NCI-H187 (cell line): ENCODE data around the gene SLC2A1.

Experiments
- DNase-seq, 2 experiments: peaks; one replicate each; lab custom pipeline; 2025; lab: John Stamatoyannopoulos, UW

Gene SLC2A1

GRCh38 chr1:42941640-42942330 is 16.9 kb downstream of the SLC2A1 start:
- peak in 1 of 2 experiments; percentile 32 for DNase-seq

GRCh38 chr1:42940851-42941639 is 17.6 kb downstream of the SLC2A1 start:
- no peak for DNase-seq

- DNase-seq: no peak
Observed at GRCh38 chr1:42938645-42939615, 19.7 kb downstream of the SLC2A1 start.

- DNase-seq: no peak
Observed at GRCh38 chr1:42937836-42938644, 20.6 kb downstream of the SLC2A1 start.

- no peak for DNase-seq
Observed at GRCh38 chr1:42937141-42937696, 21.4 kb downstream of the SLC2A1 start.

- no peak for DNase-seq
Observed at GRCh38 chr1:42936309-42937078, 22.2 kb downstream of the SLC2A1 start.

- no peak for DNase-seq
Observed at GRCh38 chr1:42935971-42936308, 22.7 kb downstream of the SLC2A1 start.

- DNase-seq: no peak
Observed at GRCh38 chr1:42935313-42935895, 23.3 kb downstream of the SLC2A1 start.

- no peak for DNase-seq
Observed at GRCh38 chr1:42934541-42935312, 23.9 kb downstream of the SLC2A1 start.

- DNase-seq: no peak
Observed at GRCh38 chr1:42933610-42934491, 24.8 kb downstream of the SLC2A1 start.

GRCh38 chr1:42933060-42933586 is 25.5 kb downstream of the SLC2A1 start:
- DNase-seq: no peak

GRCh38 chr1:42932442-42932941 is 26.2 kb downstream of the SLC2A1 start:
- DNase-seq: no peak

GRCh38 chr1:42931911-42932422 is 26.7 kb downstream of the SLC2A1 start:
- no peak for DNase-seq

- DNase-seq: no peak
Observed at GRCh38 chr1:42931108-42931539, 27.5 kb downstream of the SLC2A1 start.

- DNase-seq: no peak
Observed at GRCh38 chr1:42930178-42931107, 28.2 kb downstream of the SLC2A1 start.

GRCh38 chr1:42929434-42930177 is 29.1 kb downstream of the SLC2A1 start:
- no peak for DNase-seq
